Measurements from ENCODE around the gene DHRS2. TPM values are rescaled to one million over a fixed set of nuclear protein-coding genes. Genes with fewer than 3 reads are reported as not detected.

DHRS2 gene
- total RNA-seq, 2 experiments from 2014 or later, result 0.27 TPM; not detected in 1

DNA sequence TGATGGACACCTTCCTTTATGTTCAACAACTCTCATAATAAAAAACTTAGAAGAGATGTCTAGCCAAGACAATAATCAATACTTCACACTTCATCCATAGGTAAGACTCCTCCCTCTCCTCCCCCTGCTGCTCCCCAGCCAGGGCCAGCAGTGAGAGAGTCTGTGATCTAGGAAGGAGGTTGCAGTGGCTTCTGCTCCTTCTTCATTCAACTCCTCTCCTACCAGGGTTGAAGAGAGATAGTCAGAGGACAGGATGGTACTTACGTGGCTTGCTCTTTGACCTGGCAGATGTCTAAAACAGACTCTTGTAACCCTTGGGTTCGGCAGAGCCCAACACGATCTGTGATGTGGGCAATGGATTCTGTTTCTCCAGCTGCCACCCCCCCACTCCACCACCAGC, 31.0 kb downstream of the DHRS2 start:
- no peak for DNase-seq
- H3K9me3 Mint-ChIP-seq, result no peaks in the 10 kb centered on the region
- POLR2A ChIA-PET, result no interaction called here
- no peaks in the 10 kb centered on the region for H3K9me3 ChIP-seq (ENCODE audit: control insufficient read depth in 1 of 2, insufficient read depth in 1 of 2, low read length in 2 of 2)
- no peak overlapping the region for H3K27ac Mint-ChIP-seq
- H3K4me3 Mint-ChIP-seq, result no peak overlapping the region
- intact Hi-C loops (cut with DNase I, micrococcal nuclease), result loop anchor here in 1 of 2 experiments (10.0 kb wide), 1 partner anchor 288 kb away; the partner anchor contains the start of gene DHRS4
- no peaks in the 10 kb centered on the region for H3K36me3 ChIP-seq (ENCODE audit: insufficient read depth, low read length)
- ATAC-seq (ENCODE audit: poor library complexity), result no peak
- TF ChIP-seq, protein P1, sequence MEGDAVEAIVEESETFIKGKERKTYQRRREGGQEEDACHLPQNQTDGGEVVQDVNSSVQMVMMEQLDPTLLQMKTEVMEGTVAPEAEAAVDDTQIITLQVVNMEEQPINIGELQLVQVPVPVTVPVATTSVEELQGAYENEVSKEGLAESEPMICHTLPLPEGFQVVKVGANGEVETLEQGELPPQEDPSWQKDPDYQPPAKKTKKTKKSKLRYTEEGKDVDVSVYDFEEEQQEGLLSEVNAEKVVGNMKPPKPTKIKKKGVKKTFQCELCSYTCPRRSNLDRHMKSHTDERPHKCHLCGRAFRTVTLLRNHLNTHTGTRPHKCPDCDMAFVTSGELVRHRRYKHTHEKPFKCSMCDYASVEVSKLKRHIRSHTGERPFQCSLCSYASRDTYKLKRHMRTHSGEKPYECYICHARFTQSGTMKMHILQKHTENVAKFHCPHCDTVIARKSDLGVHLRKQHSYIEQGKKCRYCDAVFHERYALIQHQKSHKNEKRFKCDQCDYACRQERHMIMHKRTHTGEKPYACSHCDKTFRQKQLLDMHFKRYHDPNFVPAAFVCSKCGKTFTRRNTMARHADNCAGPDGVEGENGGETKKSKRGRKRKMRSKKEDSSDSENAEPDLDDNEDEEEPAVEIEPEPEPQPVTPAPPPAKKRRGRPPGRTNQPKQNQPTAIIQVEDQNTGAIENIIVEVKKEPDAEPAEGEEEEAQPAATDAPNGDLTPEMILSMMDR (IDR thresholded peaks at IDR 0.05), result no peak
- no peaks in the 10 kb centered on the region for H3K27me3 Mint-ChIP-seq
- H3K4me3 ChIP-seq (ENCODE audit: low read length), result no peak overlapping the region
- no peaks in the 10 kb centered on the region for H3K4me1 ChIP-seq (ENCODE audit: insufficient read depth, low read length)
- H3K36me3 Mint-ChIP-seq (ENCODE audit: low read depth), result no peaks in the 10 kb centered on the region
- CTCF ChIA-PET, result no interaction called here
- no peaks in the 10 kb centered on the region for H3K4me1 Mint-ChIP-seq (ENCODE audit: low read depth)
- H3K27ac ChIP-seq (ENCODE audit: low read depth in 1 of 2, low read length in 2 of 2), result no peak overlapping the region
- peaks cover 0 to 4% of the 10 kb centered on the region in 2 experiments for H3K27me3 ChIP-seq (ENCODE audit: control insufficient read depth in 1 of 2, insufficient read depth in 2 of 2, low read length in 2 of 2)

DNA sequence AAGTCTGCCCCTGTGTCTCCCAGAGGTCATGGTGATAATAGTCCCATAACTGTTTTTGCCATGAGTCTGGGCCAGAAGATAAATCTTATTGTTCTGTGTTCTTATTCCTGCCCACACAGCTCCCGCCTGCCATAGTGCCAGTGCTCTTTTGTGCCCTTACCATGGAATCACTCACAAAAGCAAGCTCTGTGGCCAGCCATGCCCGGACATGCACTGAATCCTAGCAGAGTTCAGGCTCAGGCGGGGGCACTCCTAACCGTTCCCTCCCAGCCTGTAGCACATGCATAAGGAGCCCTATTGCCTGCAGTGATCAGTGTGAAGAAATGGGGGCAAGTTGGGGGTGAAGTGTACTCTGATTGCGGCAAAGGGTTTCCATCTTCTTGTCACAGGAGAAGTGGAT, 33.3 kb downstream of the DHRS2 start:
- Mint-ChIP-seq H3K9me3 (no peaks in the 10 kb centered on the region), H3K4me1 (ENCODE audit: low read depth) (no peaks in the 10 kb centered on the region), H3K4me3 (no peak overlapping the region), H3K27me3 (peaks cover 17% of the 10 kb centered on the region), H3K27ac (no peak overlapping the region), H3K36me3 (ENCODE audit: low read depth) (no peaks in the 10 kb centered on the region)
- intact Hi-C loops (cut with DNase I, micrococcal nuclease), result loop anchor here in 1 of 2 experiments (10.0 kb wide), 1 partner anchor 285 kb away; the partner anchor contains the start of gene DHRS4
- TF ChIP-seq, protein P1 (IDR thresholded peaks at IDR 0.05), result no peak
- H3K9me3 ChIP-seq (ENCODE audit: control insufficient read depth in 1 of 2, insufficient read depth in 1 of 2, low read length in 2 of 2), result no peaks in the 10 kb centered on the region
- no peaks in the 10 kb centered on the region for H3K4me1 ChIP-seq (ENCODE audit: insufficient read depth, low read length)
- CTCF ChIA-PET, result no interaction called here
- H3K27me3 ChIP-seq (ENCODE audit: control insufficient read depth in 1 of 2, insufficient read depth in 2 of 2, low read length in 2 of 2), result peaks cover 0 to 7% of the 10 kb centered on the region in 2 experiments
- ATAC-seq (ENCODE audit: poor library complexity) (no peak), DNase-seq (no peak)
- H3K4me3 ChIP-seq (ENCODE audit: low read length), result no peak overlapping the region
- POLR2A ChIA-PET, result no interaction called here
- no peak overlapping the region for H3K27ac ChIP-seq (ENCODE audit: low read depth in 1 of 2, low read length in 2 of 2)
- H3K36me3 ChIP-seq (ENCODE audit: insufficient read depth, low read length), result no peaks in the 10 kb centered on the region

DNA sequence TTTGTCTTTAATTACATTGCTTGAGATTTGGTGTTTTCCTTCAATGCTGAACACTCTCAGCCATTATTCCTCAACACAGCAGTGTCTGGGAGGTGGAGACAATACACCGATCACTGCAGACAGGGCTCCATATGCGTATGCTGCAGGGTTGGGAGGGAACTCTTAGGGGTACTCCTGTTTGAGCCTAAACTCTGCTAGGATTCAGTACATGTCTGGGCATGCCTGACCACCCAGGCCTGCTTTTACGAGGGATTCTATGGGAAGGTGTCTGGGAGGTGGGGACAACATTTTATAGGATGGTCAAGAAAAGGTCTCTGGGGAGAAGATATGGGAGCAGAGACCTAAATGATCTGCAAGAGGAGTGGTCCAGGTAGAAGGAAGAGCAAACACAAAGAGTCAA, 34.3 kb downstream of the DHRS2 start:
- Histone ChIP-seq H3K27ac (ENCODE audit: low read depth in 1 of 2, low read length in 2 of 2) (no peak overlapping the region), H3K9me3 (ENCODE audit: control insufficient read depth in 1 of 2, insufficient read depth in 1 of 2, low read length in 2 of 2) (no peaks in the 10 kb centered on the region), H3K27me3 (ENCODE audit: control insufficient read depth in 1 of 2, insufficient read depth in 2 of 2, low read length in 2 of 2) (peaks cover 5 to 7% of the 10 kb centered on the region in 2 experiments), H3K4me1 (ENCODE audit: insufficient read depth, low read length) (no peaks in the 10 kb centered on the region), H3K36me3 (ENCODE audit: insufficient read depth, low read length) (no peaks in the 10 kb centered on the region), H3K4me3 (ENCODE audit: low read length) (no peak overlapping the region)
- TF ChIP-seq, protein P1 (IDR thresholded peaks at IDR 0.05), result no peak
- CTCF ChIA-PET, result no interaction called here
- Mint-ChIP-seq H3K4me3 (no peak overlapping the region), H3K27ac (no peak overlapping the region), H3K4me1 (ENCODE audit: low read depth) (no peaks in the 10 kb centered on the region), H3K9me3 (no peaks in the 10 kb centered on the region), H3K27me3 (peaks cover 17% of the 10 kb centered on the region), H3K36me3 (ENCODE audit: low read depth) (no peaks in the 10 kb centered on the region)
- DNase-seq (no peak), ATAC-seq (ENCODE audit: poor library complexity) (no peak)
- POLR2A ChIA-PET, result no interaction called here
- intact Hi-C loops (cut with DNase I, micrococcal nuclease), result no loop called here
